Lower leg skin (tissue), 4 donors: ENCODE results near the gene B4GALNT3. TPM values are rescaled to one million over a fixed set of nuclear protein-coding genes. Genes with fewer than 3 reads are reported as not detected.
A peak's percentile ranks its signal among the peaks of the same experiment; 100 is the strongest.

Experiments
- DNase-seq, 2 donors: peaks; one replicate each; pipeline ENCODE4 v3.0.0-alpha.2; 2019; ENCODE audit warnings: low spot score in 2 of 2
- H3K4me3 ChIP-seq: fragments of 200-600 bp; sonication (generic); 2 replicates; pipeline ENCODE4 v1.5.1; 2017; ENCODE audit warnings: mild to moderate bottlenecking, low read depth; ENCODE audit not compliant: poor library complexity, severe bottlenecking
- POLR2A ChIP-seq, 2 donors: fragments of 450-650 bp; IDR thresholded peaks; one replicate each; pipeline ENCODE4 v1.6.1; 2016 to 2017; ENCODE audit warnings: antibody characterized with exemption in 2 of 2, mild to moderate bottlenecking in 1 of 2, moderate library complexity in 1 of 2
- WGBS, 2 donors: methylation state at CpG; one replicate each; pipeline ENCODE4 v1.1.5; 2018; 5-methylcytosine and 5-hydroxymethylcytosine counted together
- intact Hi-C: fragments of 100-400 bp; cut with DNase I; formaldehyde crosslinking; loops from one replicate; pipeline ENCODE4 v1.15.0; 2023; ENCODE audit warnings: low total_unique reads
- total RNA-seq, 4 donors: library from RNA; depleted of rRNA; stranded (reverse); fragments of >200 nt; gene quantifications; one replicate each; pipeline ENCODE4 v1.1.0, GENCODE V29; 2016
- TF ChIP-seq, protein P1 (sequence below), 3 donors: fragments of 450-650 bp; IDR thresholded peaks; one replicate each; pipeline ENCODE4 v1.5.1; 2016; ENCODE audit warnings: antibody characterized with exemption in 3 of 3, mild to moderate bottlenecking in 3 of 3, moderate library complexity in 2 of 3

The B4GALNT3 gene
- total RNA-seq, 4 donors from 2014 or later = 35.8 to 65.4 (median 47.6) TPM

DNA sequence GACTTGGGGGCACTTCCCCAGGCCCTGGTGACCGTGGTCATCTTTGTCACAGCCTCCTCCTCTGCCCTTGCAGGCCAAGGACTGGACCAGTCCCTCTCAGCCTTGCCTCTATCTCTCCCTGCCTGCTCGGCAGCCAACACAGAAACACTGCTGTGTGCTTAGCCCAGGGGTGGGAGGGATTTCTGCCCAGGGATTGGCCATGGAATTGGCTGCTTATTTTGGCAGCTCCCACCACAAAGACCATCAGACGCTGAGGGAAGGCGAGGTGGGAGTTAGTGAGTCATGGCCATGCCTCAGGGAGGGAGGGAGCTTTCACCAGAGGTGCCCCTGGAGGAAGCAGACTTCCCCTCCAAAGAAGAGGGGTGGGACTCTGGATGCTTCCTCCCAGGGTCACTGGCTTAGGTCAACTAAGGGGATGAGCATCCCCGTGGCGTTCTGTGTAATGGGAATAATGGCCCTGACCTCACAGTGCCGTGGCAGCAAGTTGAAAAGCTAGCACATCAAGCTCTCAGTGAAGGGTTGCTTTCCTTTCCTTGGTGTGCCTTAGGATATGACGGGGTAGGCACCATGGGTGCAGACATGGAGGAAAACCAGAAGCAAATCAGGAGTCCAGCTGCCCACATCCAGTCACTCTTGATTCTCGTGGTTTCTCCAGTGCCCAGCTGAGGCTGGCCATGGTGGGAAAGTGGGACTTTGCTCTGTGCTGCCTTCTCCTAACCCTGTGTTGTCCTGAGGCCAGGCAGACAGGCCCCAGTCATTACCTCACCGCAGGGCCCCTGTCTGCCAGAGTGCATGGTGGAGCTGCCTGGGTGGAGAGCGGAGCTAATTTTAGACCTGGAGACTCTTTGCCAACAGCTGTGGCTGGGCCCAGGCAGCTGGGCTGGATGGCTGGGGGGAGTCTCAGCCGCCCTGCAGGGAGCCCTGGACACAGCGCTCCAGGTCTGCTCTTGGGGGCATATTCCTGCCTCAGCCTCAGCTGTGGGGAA, 21.4 kb downstream of the B4GALNT3 start:
- H3K4me3 ChIP-seq = no peak overlapping the region
- WGBS, 2 donors = 40 to 41% methylated on average over 13 of the region's 13 CpGs
- DNase-seq = peak in 1 of 2 donors; percentile 81
- TF ChIP-seq, protein P1, sequence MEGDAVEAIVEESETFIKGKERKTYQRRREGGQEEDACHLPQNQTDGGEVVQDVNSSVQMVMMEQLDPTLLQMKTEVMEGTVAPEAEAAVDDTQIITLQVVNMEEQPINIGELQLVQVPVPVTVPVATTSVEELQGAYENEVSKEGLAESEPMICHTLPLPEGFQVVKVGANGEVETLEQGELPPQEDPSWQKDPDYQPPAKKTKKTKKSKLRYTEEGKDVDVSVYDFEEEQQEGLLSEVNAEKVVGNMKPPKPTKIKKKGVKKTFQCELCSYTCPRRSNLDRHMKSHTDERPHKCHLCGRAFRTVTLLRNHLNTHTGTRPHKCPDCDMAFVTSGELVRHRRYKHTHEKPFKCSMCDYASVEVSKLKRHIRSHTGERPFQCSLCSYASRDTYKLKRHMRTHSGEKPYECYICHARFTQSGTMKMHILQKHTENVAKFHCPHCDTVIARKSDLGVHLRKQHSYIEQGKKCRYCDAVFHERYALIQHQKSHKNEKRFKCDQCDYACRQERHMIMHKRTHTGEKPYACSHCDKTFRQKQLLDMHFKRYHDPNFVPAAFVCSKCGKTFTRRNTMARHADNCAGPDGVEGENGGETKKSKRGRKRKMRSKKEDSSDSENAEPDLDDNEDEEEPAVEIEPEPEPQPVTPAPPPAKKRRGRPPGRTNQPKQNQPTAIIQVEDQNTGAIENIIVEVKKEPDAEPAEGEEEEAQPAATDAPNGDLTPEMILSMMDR (IDR thresholded peaks at IDR 0.05) = no peak
- no peak for TF ChIP-seq POLR2A (IDR thresholded peaks at IDR 0.05)
- intact Hi-C loops = no loop called here

DNA sequence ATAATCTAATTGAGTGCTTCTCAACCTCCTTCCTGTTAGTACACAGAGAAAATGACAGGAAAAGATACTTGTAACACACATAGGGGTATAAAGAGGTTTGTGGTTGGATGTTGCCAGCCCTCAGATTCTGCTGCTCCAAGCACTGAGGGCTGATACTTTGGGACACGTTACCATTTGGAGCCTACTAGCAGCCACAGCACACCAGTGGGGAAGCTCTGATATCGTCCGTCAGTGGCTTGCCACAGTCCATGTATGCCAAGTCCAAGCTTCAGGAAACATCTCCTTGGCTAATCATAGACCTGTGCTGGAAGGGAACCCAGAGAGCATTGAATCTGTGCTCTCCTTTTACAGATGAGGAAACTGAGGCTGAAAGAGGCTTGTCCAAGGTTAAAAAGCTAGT, 22.3 kb downstream of the B4GALNT3 start:
- WGBS, 2 donors = 80 to 89% methylated on average over 3 of the region's 3 CpGs
- no peak overlapping the region for H3K4me3 ChIP-seq
- intact Hi-C loops = no loop called here
- peak in 1 of 2 donors; percentile 39 for DNase-seq
- TF ChIP-seq, protein P1 (IDR thresholded peaks at IDR 0.05) = no peak
- TF ChIP-seq POLR2A (IDR thresholded peaks at IDR 0.05) = no peak

DNA sequence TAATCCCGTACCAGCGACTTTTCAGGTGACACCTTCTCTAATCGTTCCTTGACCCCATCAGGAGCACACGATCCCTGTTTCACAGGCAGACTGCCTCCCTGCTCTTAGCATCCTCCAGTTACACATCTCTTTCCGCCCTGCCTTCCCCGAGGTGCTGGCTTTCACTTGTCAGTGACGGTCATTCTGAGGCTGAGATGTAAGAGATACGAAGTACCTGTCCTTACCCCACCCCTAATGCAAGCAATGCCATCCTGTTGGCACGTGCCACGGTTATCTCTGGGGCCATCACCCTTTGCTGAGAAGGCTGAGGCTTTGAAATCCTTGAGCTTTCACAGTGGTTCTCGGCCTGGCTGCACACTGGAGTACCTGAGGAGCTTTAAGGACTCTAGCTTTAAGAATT, 24.4 kb downstream of the B4GALNT3 start:
- 63 to 66% methylated on average over 11 of the region's 11 CpGs for WGBS, 2 donors
- no peak overlapping the region for H3K4me3 ChIP-seq
- TF ChIP-seq, protein P1 (IDR thresholded peaks at IDR 0.05) = no peak
- no peak for TF ChIP-seq POLR2A (IDR thresholded peaks at IDR 0.05)
- DNase-seq = peak in 1 of 2 donors; percentile 67
- intact Hi-C loops = no loop called here

DNA sequence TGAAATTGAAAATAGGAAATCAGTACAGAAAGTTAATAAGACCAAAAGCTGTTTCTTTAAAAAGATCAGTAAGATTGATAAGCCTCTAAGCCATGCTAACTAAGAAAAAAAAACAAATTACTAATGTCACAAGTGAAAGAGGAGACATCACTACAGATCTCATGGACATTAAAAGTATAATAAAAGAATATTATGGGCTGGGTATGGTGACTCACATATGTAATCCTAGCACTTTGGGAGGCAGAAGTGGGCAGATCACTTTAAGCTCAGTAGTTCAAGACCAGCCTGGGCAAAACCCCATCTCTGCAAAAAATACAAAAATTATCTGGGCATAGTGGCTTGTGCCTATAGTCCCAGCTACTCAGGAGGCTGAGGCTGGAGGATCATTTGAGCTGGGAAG, 30.5 kb downstream of the B4GALNT3 start:
- intact Hi-C loops = no loop called here
- no peak for DNase-seq
- H3K4me3 ChIP-seq = no peak overlapping the region

DNA sequence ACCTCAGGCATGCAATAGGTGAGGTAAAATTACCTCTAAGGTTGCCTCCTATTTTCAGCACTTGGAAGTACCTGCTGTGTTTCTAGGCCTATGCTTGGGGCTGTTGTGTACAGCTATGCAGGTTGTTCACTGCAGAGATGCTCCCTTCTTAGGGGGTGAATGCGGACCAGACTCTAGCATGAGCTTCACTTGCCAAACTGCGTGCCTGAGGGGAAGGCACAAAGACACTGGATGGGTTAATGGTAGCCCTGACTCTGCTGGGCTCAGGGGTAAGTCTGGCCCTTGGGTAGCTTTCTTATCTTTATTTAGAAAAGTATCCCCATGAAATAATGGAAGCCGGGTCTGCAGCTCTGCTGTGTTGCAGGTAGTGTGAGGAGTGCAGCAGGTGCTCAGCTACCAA, 35.7 kb downstream of the B4GALNT3 start:
- no peak overlapping the region for H3K4me3 ChIP-seq
- TF ChIP-seq, protein P1 (IDR thresholded peaks at IDR 0.05) = no peak
- TF ChIP-seq POLR2A (IDR thresholded peaks at IDR 0.05) = no peak
- DNase-seq = peak in 1 of 2 donors; percentile 64
- intact Hi-C loops = no loop called here
- 74 to 79% methylated on average over 3 of the region's 3 CpGs for WGBS, 2 donors

More for the DNA sequence above, 30.5 kb downstream of the B4GALNT3 start:
- TF ChIP-seq, protein P1 (IDR thresholded peaks at IDR 0.05) = no peak
- no peak for TF ChIP-seq POLR2A (IDR thresholded peaks at IDR 0.05)
